Loucy (cell line): Measurements from ENCODE around the gene CD9.

Experiments used
- H2AFZ ChIP-seq: fragments of 200-600 bp; sonication (generic); 2 replicates; pipeline ENCODE4 v1.6.0; 2016; ENCODE audit warnings: antibody characterized with exemption, mild to moderate bottlenecking, low read length, moderate library complexity
- H3F3A ChIP-seq: fragments of 200-600 bp; 2 replicates; pipeline ENCODE4 v1.6.0; 2016; ENCODE audit warnings: antibody characterized with exemption, low read depth, mild to moderate bottlenecking
- H3K27me3 ChIP-seq: fragments of 200-600 bp; sonication (generic); 2 replicates; pipeline ENCODE4 v1.6.1; 2014; ENCODE audit warnings: low read length, mild to moderate bottlenecking; ENCODE audit not compliant: insufficient read depth, poor library complexity, severe bottlenecking
- H3K36me3 ChIP-seq: fragments of 200-600 bp; sonication (generic); 2 replicates; pipeline ENCODE4 v1.6.1; 2016; ENCODE audit warnings: low read length; ENCODE audit not compliant: insufficient read depth
- H3K4me1 ChIP-seq: fragments of 200-600 bp; sonication (generic); 2 replicates; pipeline ENCODE4 v1.5.1; 2014; ENCODE audit warnings: low read length, mild to moderate bottlenecking; ENCODE audit not compliant: insufficient read depth, poor library complexity, severe bottlenecking
- H3K4me2 ChIP-seq: fragments of 200-600 bp; sonication (generic); 2 replicates; pipeline ENCODE4 v1.6.0; 2014; ENCODE audit warnings: antibody characterized with exemption, low read length, low read depth, mild to moderate bottlenecking; ENCODE audit not compliant: poor library complexity, severe bottlenecking
- H3K4me3 ChIP-seq: fragments of 200-600 bp; sonication (generic); 2 replicates; pipeline ENCODE4 v1.5.1; 2014; ENCODE audit warnings: low read length, mild to moderate bottlenecking, mixed read lengths; ENCODE audit not compliant: poor library complexity, severe bottlenecking
- H3K79me2 ChIP-seq: fragments of 200-600 bp; sonication (generic); 2 replicates; pipeline ENCODE4 v1.6.1; 2014; ENCODE audit warnings: low read length; ENCODE audit not compliant: insufficient read depth
- H3K9ac ChIP-seq: fragments of 200-600 bp; sonication (generic); 2 replicates; pipeline ENCODE4 v1.6.0; 2014; ENCODE audit warnings: mild to moderate bottlenecking, low read depth, low read length, moderate library complexity; ENCODE audit not compliant: poor library complexity, severe bottlenecking
- H3K9me2 ChIP-seq: fragments of 200-600 bp; sonication (generic); replicated peaks from 2 replicates; pipeline ENCODE4 v1.6.1; 2016; ENCODE audit warnings: low read depth, low read length, mixed read lengths
- H3K9me3 ChIP-seq: fragments of 200-600 bp; sonication (generic); 2 replicates; pipeline ENCODE4 v1.6.1; 2014; ENCODE audit warnings: mild to moderate bottlenecking, antibody characterized with exemption, low read length, low read depth; ENCODE audit not compliant: insufficient read depth
- H4K20me1 ChIP-seq: fragments of 200-600 bp; sonication (generic); 2 replicates; pipeline ENCODE4 v1.6.0; 2014; ENCODE audit warnings: antibody characterized with exemption, low read length, mild to moderate bottlenecking; ENCODE audit not compliant: insufficient read depth, poor library complexity, severe bottlenecking
- CTCF ChIP-seq: fragments of 200-600 bp; sonication (generic); conservative IDR thresholded peaks from 2 replicates; pipeline ENCODE4 v1.5.1; 2014; ENCODE audit warnings: mild to moderate bottlenecking, antibody characterized with exemption, low read length
- EZH2phosphoT487 ChIP-seq: fragments of 200-600 bp; IDR thresholded peaks from 2 replicates; pipeline ENCODE4 v1.6.1; 2018; ENCODE audit warnings: antibody characterized with exemption, mild to moderate bottlenecking, moderate library complexity, borderline replicate concordance

Gene CD9

GRCh38 chr12:6225630-6226001, 25.4 kb downstream of the CD9 start:
- no peak overlapping the region for H2AFZ ChIP-seq
- H3K27me3 ChIP-seq, result no peaks in the 10 kb centered on the region
- no peaks in the 10 kb centered on the region for H3K9me2 ChIP-seq
- TF ChIP-seq EZH2phosphoT487 (no peak), CTCF (no peak)
- H3K9me3 ChIP-seq, result no peaks in the 10 kb centered on the region
- H4K20me1 ChIP-seq, result no peaks in the 10 kb centered on the region
- H3K4me1 ChIP-seq, result peaks cover 10% of the 10 kb centered on the region
- no peak overlapping the region for H3K4me3 ChIP-seq
- no peaks in the 10 kb centered on the region for H3F3A ChIP-seq
- H3K79me2 ChIP-seq, result no peaks in the 10 kb centered on the region
- H3K36me3 ChIP-seq, result no peaks in the 10 kb centered on the region
- H3K4me2 ChIP-seq, result no peak overlapping the region
- no peak overlapping the region for H3K9ac ChIP-seq

GRCh38 chr12:6226002-6226678, 25.9 kb downstream of the CD9 start:
- no peaks in the 10 kb centered on the region for H3K79me2 ChIP-seq
- no peaks in the 10 kb centered on the region for H3K27me3 ChIP-seq
- H3K4me3 ChIP-seq, result no peak overlapping the region
- no peak overlapping the region for H3K4me2 ChIP-seq
- H2AFZ ChIP-seq, result no peak overlapping the region
- H3K36me3 ChIP-seq, result no peaks in the 10 kb centered on the region
- H3K9me3 ChIP-seq, result no peaks in the 10 kb centered on the region
- H3K4me1 ChIP-seq, result peaks cover 12% of the 10 kb centered on the region
- H3K9ac ChIP-seq, result no peak overlapping the region
- H3F3A ChIP-seq, result no peaks in the 10 kb centered on the region
- H3K9me2 ChIP-seq, result no peaks in the 10 kb centered on the region
- H4K20me1 ChIP-seq, result no peaks in the 10 kb centered on the region
- no peak for TF ChIP-seq EZH2phosphoT487
- no peak for TF ChIP-seq CTCF

- H3K9me2 ChIP-seq, result no peaks in the 10 kb centered on the region
- TF ChIP-seq CTCF (no peak), EZH2phosphoT487 (no peak)
- H3K4me3 ChIP-seq, result no peak overlapping the region
- H3K4me1 ChIP-seq, result peaks cover 17% of the 10 kb centered on the region
- no peaks in the 10 kb centered on the region for H3F3A ChIP-seq
- H3K27me3 ChIP-seq, result no peaks in the 10 kb centered on the region
- H3K79me2 ChIP-seq, result no peaks in the 10 kb centered on the region
- no peaks in the 10 kb centered on the region for H3K36me3 ChIP-seq
- no peaks in the 10 kb centered on the region for H3K9me3 ChIP-seq
- no peaks in the 10 kb centered on the region for H4K20me1 ChIP-seq
- no peak overlapping the region for H3K4me2 ChIP-seq
- no peak overlapping the region for H3K9ac ChIP-seq
- no peak overlapping the region for H2AFZ ChIP-seq
Measured at GRCh38 chr12:6226679-6227051, 26.5 kb downstream of the CD9 start.
